K562 (cell line): ENCODE results near the gene KIF14. TPM values are rescaled to one million over a fixed set of nuclear protein-coding genes. Genes with fewer than 3 reads are reported as not detected.
A peak's percentile ranks its signal among the peaks of the same experiment; 100 is the strongest.

ENCODE experiments used
- RAD21 ChIP-seq, 2 experiments: fragments of 250-450 bp in 1 of 2; fragments of 450-650 bp in 1 of 2; sonication (Bioruptor Pico) in 1 of 2; formaldehyde crosslinking in 1 of 2; IDR thresholded peaks in 1 of 2; conservative IDR thresholded peaks in 1 of 2; 2 replicates each; pipeline versions ENCODE4 v1.4.0 to v1.8.0; 2020 to 2022; ENCODE audit warnings: mild to moderate bottlenecking in 2 of 2, moderate library complexity in 1 of 2
- RBFOX2 ChIP-seq: fragments of 200-400 bp; formaldehyde crosslinking; IDR thresholded peaks from 2 replicates; pipeline ENCODE4 v1.6.1; 2017; ENCODE audit warnings: low read depth, mild to moderate bottlenecking, low read length, moderate library complexity
- STAT5B ChIP-seq: fragments of 250-450 bp; sonication (Bioruptor Pico); IDR thresholded peaks from 2 replicates; pipeline ENCODE4 v1.8.0; 2021; ENCODE audit warnings: mild to moderate bottlenecking, inconsistent platforms
- TSHZ1 ChIP-seq: fragments of 250-450 bp; sonication (Bioruptor Pico); IDR thresholded peaks from 2 replicates; pipeline ENCODE4 v1.4.0; 2020; ENCODE audit warnings: mild to moderate bottlenecking, moderate library complexity
- ZNF318 ChIP-seq, 2 experiments: fragments of 450-650 bp; IDR thresholded peaks; 2 replicates each; pipeline ENCODE4 v1.6.1; 2016; ENCODE audit warnings: mild to moderate bottlenecking in 2 of 2, borderline replicate concordance in 1 of 2, low read depth in 1 of 2, moderate library complexity in 1 of 2
- polyA plus RNA-seq, 8 experiments: library from polyadenylated mRNA; depleted of rRNA in 4 of 8; stranded (reverse) in 5 of 8; unstranded in 3 of 8; fragments of >200 nt; fragmentation: Nextera tagmentation in 2 of 8; fragmentation: Illumina TruSeq in 1 of 8; extraction: Ambion mirVana in 2 of 8; extraction: Trizol in 1 of 8; gene quantifications; 2 replicates each; pipeline versions ENCODE4 v1.2.1 to v1.2.3, GENCODE V29; 2011 to 2014; ENCODE audit warnings: inconsistent platforms in 1 of 8, missing spikeins in 1 of 8
- total RNA-seq, 7 experiments: library from RNA; depleted of rRNA in 6 of 7; stranded (reverse); fragments of >200 nt in 6 of 7; fragmentation: Illumina TruSeq in 2 of 7; extraction: Trizol in 2 of 7; gene quantifications; 2 replicates each; pipeline versions ENCODE4 v1.2.1 to v1.2.3, GENCODE V29; 2011 to 2021; ENCODE audit warnings: low replicate concordance in 1 of 7

KIF14 gene
- total and polyA plus RNA-seq, 9 of the 15 experiments (the other 6 are each of a cell fraction or from before 2014, with no cell fraction given): 11.5 to 47.4 (median 29.0) TPM

- peak; percentile 30; the same call in 1 of the 2 replicates for TF ChIP-seq TSHZ1 (CRISPR knock-in tag)
- TF ChIP-seq RAD21 (CRISPR knock-in tag; conservative IDR thresholded peaks at IDR 0.05 in 1 of 2, IDR thresholded peaks at IDR 0.05 in 1 of 2): 0 out of 4 replicates have a peak, but pooled peaks of 1 of the 2 experiments have one; percentile 4
- TF ChIP-seq ZNF318 (IDR thresholded peaks at IDR 0.05; ENCODE audit: borderline replicate concordance in 1 of 2, low read depth in 1 of 2): 0 out of 4 replicates have a peak, but pooled peaks of 1 of the 2 experiments have one; percentile 3
- TF ChIP-seq RBFOX2: peak; percentile 59
- TF ChIP-seq STAT5B (CRISPR knock-in tag): no peak
These were observed 19.9 kb upstream of the KIF14 start (continued) for GRCh38 chr1:200640373-200640962.
